Stimulated activated CD8-positive, alpha-beta memory T cell treated with anti-CD3 and anti-CD28 coated beads, Interleukin-7, amount 100 ng/mL, for 1 hour (primary cell): Measurements from ENCODE around the gene CKB.

Experiments
- DNase-seq, 2 donors: peaks; one replicate each; pipeline ENCODE4 v3.0.0-alpha.2; 2020; ENCODE audit warnings: low read depth in 2 of 2

CKB gene

GRCh38 chr14:103549361-103550311, 27.0 kb upstream of the CKB start:
- DNase-seq = no peak

GRCh38 chr14:103548463-103549351, 26.1 kb upstream of the CKB start:
- DNase-seq = no peak

GRCh38 chr14:103547941-103548462, 25.4 kb upstream of the CKB start:
- DNase-seq = no peak

GRCh38 chr14:103547455-103547940, 24.9 kb upstream of the CKB start:
- DNase-seq = no peak

- DNase-seq = peak; percentile 50 to 64
These were observed 24.2 kb upstream of the CKB start for GRCh38 chr14:103546652-103547454.

- no peak for DNase-seq
These were observed 23.5 kb upstream of the CKB start for GRCh38 chr14:103545915-103546651.

GRCh38 chr14:103545219-103545914, 22.7 kb upstream of the CKB start:
- DNase-seq = no peak

GRCh38 chr14:103544388-103545218, 22.0 kb upstream of the CKB start:
- DNase-seq = no peak

- DNase-seq = no peak
These were observed 21.2 kb upstream of the CKB start for GRCh38 chr14:103543721-103544387.

- no peak for DNase-seq
These were observed 20.5 kb upstream of the CKB start for GRCh38 chr14:103543140-103543539.

- no peak for DNase-seq
These were observed 20.0 kb upstream of the CKB start for GRCh38 chr14:103542605-103543088.

- no peak for DNase-seq
These were observed 19.3 kb upstream of the CKB start for GRCh38 chr14:103541709-103542604.

GRCh38 chr14:103540821-103541708, 18.4 kb upstream of the CKB start:
- no peak for DNase-seq

- DNase-seq = no peak
These were observed 16.6 kb upstream of the CKB start for GRCh38 chr14:103539056-103539825.

GRCh38 chr14:103538291-103539055, 15.8 kb upstream of the CKB start:
- no peak for DNase-seq
